Urinary bladder (tissue), 4 donors: Measurements from ENCODE around the gene NPAS3. TPM values are rescaled to one million over a fixed set of nuclear protein-coding genes. Genes with fewer than 3 reads are reported as not detected.

Experiments
- DNase-seq: peaks from one replicate; pipeline ENCODE4 v3.0.0-alpha.2; 2015; ENCODE audit errors: extremely low spot score
- H3K27ac ChIP-seq: one replicate; pipeline ENCODE4 v1.5.1; 2013; ENCODE audit warnings: low read depth, mild to moderate bottlenecking, moderate library complexity
- H3K36me3 ChIP-seq: one replicate; pipeline ENCODE4 v1.6.1; 2013; ENCODE audit warnings: mild to moderate bottlenecking, moderate library complexity; ENCODE audit not compliant: insufficient read depth
- H3K4me1 ChIP-seq: one replicate; pipeline ENCODE4 v1.6.1; 2013; ENCODE audit warnings: mild to moderate bottlenecking, moderate library complexity; ENCODE audit not compliant: insufficient read depth
- H3K4me3 ChIP-seq: one replicate; pipeline ENCODE4 v1.5.1; 2013; ENCODE audit warnings: low read depth, low read length
- WGBS: extraction: QIAGEN DNeasy Blood & Tissue Kit; methylation state at CpG from one replicate; pipeline ENCODE4 v1.1.7; 2013; 5-methylcytosine and 5-hydroxymethylcytosine counted together
- polyA plus RNA-seq: library from polyadenylated mRNA; stranded (reverse); fragments of 200-250 nt; gene quantifications from one replicate; pipeline ENCODE4 v1.2.3, GENCODE V29; 2013
- total RNA-seq: library from RNA; depleted of rRNA; stranded (reverse); fragments of >200 nt; gene quantifications from one replicate; pipeline ENCODE4 v1.2.3, GENCODE V29; 2014
- donor health status: healthy with polysubstance abuse.
- donor health status: healthy.

NPAS3 gene
- total and polyA plus RNA-seq, 2 donors = 1.0 to 7.1 TPM

GRCh38 chr14:33652566-33653307, 714.1 kb downstream of the NPAS3 start:
- Histone ChIP-seq H3K4me1 (no peaks in the 10 kb centered on the region), H3K36me3 (no peaks in the 10 kb centered on the region), H3K4me3 (no peak overlapping the region), H3K27ac (no peak overlapping the region)
- no peak for DNase-seq
- WGBS = 82% methylated on average over 11 of the region's 11 CpGs

GRCh38 chr14:33653308-33653695, 714.6 kb downstream of the NPAS3 start:
- Histone ChIP-seq H3K4me3 (no peak overlapping the region), H3K27ac (no peak overlapping the region), H3K36me3 (no peaks in the 10 kb centered on the region), H3K4me1 (no peaks in the 10 kb centered on the region)
- 78% methylated on average over 6 of the region's 6 CpGs for WGBS
- DNase-seq = no peak

DNA sequence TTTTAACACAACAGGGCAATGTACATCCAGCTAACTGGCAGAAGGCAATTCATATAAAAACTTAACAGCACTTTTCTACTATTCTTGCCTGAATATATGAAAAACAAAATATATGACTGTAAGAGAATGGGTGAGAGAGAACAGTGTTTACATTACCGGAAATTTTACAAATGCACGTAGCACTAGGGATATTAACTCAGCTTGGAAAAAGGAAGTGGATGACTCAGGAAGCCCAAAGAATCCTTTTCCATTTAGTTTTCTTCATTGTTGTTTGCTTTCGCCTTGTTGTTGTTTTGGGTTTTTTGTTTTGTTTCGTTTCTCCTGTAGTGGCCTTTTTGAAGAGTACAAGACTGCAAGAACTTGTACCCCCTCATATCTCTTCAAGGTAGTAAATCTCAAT, 716.7 kb downstream of the NPAS3 start:
- H3K4me3 ChIP-seq = no peak overlapping the region
- no peaks in the 10 kb centered on the region for H3K4me1 ChIP-seq
- no peak for DNase-seq
- 72% methylated on average over 4 of the region's 4 CpGs for WGBS
- no peak overlapping the region for H3K27ac ChIP-seq
- H3K36me3 ChIP-seq = no peaks in the 10 kb centered on the region

DNA sequence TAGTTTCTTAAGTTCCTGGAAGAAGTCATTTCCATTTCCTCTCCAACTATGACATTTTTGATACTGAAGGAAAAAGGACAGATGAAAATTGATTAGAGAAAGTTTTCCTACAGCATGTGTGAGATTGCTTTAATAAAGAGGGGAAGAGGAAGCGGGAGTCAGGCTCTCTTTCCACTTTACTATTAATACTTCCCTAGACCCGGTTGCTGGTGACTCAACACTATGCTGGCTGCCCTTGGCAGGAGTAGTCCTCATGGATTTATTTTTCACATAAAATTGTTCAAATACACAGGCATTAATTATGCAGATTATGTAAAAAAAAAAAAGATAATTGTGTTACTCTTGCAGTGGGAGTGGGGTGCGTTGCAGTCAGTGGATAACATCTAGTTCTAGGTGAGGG, 718.8 kb downstream of the NPAS3 start:
- DNase-seq = no peak
- WGBS = 67% methylated on average over 3 of the region's 3 CpGs
- H3K4me1 ChIP-seq = no peaks in the 10 kb centered on the region
- no peak overlapping the region for H3K4me3 ChIP-seq
- no peak overlapping the region for H3K27ac ChIP-seq
- no peaks in the 10 kb centered on the region for H3K36me3 ChIP-seq

DNA sequence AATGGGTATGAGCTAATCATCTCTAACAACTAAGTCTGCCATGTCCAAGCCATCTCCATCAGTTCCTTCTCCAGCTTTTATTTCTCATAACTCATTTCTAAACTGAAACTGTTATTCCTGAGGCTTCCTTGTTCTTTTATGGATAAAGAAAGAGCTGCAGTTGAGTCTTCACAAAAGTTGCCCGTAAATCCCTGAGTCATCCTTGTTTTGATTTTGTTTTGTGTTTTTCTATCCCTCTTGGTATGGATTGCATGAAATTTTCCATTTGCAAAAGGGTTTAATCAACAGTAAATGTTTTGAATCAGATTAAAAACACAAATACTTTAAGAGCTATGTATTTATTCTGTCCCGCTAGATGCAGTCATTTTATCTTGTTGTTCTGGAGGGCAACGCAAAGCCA, 721.6 kb downstream of the NPAS3 start:
- WGBS = 75% methylated on average over 3 of the region's 3 CpGs
- Histone ChIP-seq H3K36me3 (no peaks in the 10 kb centered on the region), H3K4me1 (no peaks in the 10 kb centered on the region), H3K27ac (no peak overlapping the region), H3K4me3 (no peak overlapping the region)
- no peak for DNase-seq

- H3K36me3 ChIP-seq = no peaks in the 10 kb centered on the region
- H3K27ac ChIP-seq = no peak overlapping the region
- no peaks in the 10 kb centered on the region for H3K4me1 ChIP-seq
- WGBS = 89% methylated on average over 3 of the region's 3 CpGs
- DNase-seq = no peak
- no peak overlapping the region for H3K4me3 ChIP-seq
Observed at GRCh38 chr14:33661101-33661500, 722.4 kb downstream of the NPAS3 start.

DNA sequence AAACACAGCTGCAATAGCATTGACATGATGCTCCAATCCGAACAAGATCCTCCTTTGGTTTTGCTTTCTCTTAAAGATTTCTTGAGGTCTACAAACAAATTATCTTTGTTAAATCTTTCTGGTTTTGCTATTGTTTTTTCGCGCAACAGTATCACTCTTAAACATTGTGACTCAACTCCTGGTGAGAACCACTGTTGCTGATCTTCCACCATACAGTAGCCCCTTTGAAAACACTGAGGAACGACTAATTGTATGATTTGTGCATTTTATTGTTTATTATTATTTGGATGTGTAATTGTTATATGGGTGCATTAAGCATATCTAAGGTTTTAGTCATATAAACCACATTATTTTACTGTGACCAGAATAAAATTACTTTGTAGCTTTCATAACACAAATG, 729.4 kb downstream of the NPAS3 start:
- WGBS = 88% methylated on average over 4 of the region's 4 CpGs
- H3K36me3 ChIP-seq = no peaks in the 10 kb centered on the region
- DNase-seq = no peak
- H3K4me3 ChIP-seq = no peak overlapping the region
- no peak overlapping the region for H3K27ac ChIP-seq
- no peaks in the 10 kb centered on the region for H3K4me1 ChIP-seq

GRCh38 chr14:33669111-33669510, 730.4 kb downstream of the NPAS3 start:
- no peaks in the 10 kb centered on the region for H3K36me3 ChIP-seq
- H3K4me1 ChIP-seq = no peaks in the 10 kb centered on the region
- no peak overlapping the region for H3K27ac ChIP-seq
- 50% methylated on average over 2 of the region's 2 CpGs for WGBS
- H3K4me3 ChIP-seq = no peak overlapping the region
- no peak for DNase-seq

- Histone ChIP-seq H3K36me3 (no peaks in the 10 kb centered on the region), H3K4me3 (no peak overlapping the region), H3K4me1 (no peaks in the 10 kb centered on the region), H3K27ac (no peak overlapping the region)
- no peak for DNase-seq
- 77% methylated on average over 5 of the region's 5 CpGs for WGBS
Observed at GRCh38 chr14:33670235-33670634, 731.6 kb downstream of the NPAS3 start.

DNA sequence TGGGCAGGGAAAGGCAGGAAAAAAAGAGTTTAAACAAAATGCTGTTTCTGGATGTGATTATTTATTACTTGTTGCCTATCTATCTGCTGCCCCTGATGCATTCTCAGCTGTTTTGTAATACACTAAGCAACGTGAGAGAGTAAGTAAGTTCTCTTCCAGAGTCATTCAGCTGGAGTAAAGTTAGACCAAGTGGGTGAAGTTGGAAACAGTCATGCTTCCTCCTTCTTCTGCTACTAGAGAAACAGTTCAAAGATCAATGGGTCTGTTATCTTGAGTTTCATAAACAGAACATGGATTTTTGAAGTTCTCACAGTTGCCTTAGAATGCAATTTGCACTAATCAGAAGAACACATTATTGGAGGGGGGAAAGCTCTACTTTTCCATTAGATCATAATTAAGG, 732.9 kb downstream of the NPAS3 start:
- no peak overlapping the region for H3K27ac ChIP-seq
- 75% methylated on average over 1 of the region's 1 CpG for WGBS
- DNase-seq = no peak

DNA sequence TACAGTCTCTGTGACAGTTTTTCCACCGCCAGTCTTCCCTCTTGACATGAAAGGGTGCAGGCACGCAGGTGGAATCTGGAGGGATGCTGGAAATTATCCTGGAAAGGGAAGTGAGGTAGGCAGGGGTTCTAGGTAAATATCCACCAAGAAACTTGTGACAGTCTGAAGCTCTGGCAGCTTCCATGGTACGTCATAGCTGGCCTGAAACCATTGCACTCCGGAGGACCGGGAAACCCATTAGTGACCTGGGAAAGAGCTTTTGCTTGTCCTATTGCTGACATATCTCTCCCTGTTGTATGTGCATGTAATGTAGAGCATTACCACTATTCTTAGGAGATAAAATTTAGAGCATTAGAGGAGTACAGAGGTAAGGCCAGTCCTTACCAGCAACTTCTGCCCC, 736.2 kb downstream of the NPAS3 start:
- no peak for DNase-seq
- no peak overlapping the region for H3K27ac ChIP-seq
- no peaks in the 10 kb centered on the region for H3K36me3 ChIP-seq
- no peaks in the 10 kb centered on the region for H3K4me1 ChIP-seq
- H3K4me3 ChIP-seq = no peak overlapping the region
- WGBS = 95% methylated on average over 5 of the region's 5 CpGs

More for the DNA sequence above, 732.9 kb downstream of the NPAS3 start:
- H3K4me3 ChIP-seq = no peak overlapping the region
- no peaks in the 10 kb centered on the region for H3K4me1 ChIP-seq
- H3K36me3 ChIP-seq = no peaks in the 10 kb centered on the region

DNA sequence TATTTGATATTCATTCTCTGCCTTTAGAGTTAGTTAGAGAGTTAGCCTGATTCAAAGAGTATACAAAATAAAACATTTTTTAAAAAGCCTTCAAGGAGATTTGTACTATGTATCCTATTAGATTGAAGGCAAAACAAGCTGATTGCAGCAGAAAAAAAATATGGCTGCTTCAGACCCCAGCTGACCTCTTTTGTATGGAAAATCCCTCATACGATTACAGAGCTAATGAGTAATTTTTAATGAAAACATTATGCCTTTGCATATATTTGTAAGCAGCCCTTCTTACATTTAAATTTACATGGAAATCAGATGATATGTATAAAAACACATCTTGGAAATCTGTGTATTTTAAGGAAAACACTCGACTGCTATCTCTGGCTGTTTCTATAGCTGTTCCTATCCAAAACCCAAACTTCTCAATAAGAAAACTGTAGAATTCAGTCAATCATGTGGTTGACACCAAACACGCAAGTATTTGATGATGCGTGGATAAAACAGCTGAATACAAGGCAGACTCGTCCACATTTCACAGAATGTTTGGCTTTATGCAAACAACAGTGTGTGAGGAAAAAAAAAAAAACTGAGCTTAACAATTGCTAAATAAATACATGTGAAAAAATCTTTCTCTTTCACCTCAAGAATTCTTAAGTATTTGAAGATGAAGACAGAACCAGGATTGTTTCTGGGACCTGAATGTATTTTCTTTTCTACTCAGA, 736.9 kb downstream of the NPAS3 start:
- Histone ChIP-seq H3K4me1 (no peaks in the 10 kb centered on the region), H3K27ac (no peak overlapping the region), H3K36me3 (no peaks in the 10 kb centered on the region), H3K4me3 (no peak overlapping the region)
- DNase-seq = no peak
- 86% methylated on average over 5 of the region's 5 CpGs for WGBS

- DNase-seq = no peak
- H3K4me3 ChIP-seq = no peak overlapping the region
- H3K27ac ChIP-seq = no peak overlapping the region
- H3K4me1 ChIP-seq = no peaks in the 10 kb centered on the region
- H3K36me3 ChIP-seq = no peaks in the 10 kb centered on the region
- 56% methylated on average over 7 of the region's 7 CpGs for WGBS
Observed at GRCh38 chr14:33676135-33676566, 737.5 kb downstream of the NPAS3 start.

DNA sequence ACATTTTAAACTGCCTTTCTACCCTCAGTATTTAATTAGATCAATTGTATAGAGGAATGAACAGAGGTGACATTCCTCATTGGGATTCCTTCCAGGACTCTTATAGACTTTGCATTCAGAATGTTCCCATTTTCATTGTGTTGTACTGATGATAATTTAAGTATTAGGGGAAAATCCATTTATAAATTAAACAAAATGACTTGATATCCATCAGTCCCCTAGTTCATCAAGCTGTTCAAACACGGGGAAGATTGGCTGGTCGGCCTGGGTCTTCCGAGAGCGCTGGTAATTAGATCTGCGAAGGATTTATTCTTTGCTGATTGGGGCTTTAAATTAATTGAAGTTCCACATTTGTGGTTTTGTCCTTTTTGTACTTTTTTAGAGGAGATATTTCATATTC, 738.2 kb downstream of the NPAS3 start:
- 97% methylated on average over 5 of the region's 5 CpGs for WGBS
- Histone ChIP-seq H3K27ac (no peak overlapping the region), H3K4me1 (no peaks in the 10 kb centered on the region), H3K4me3 (no peak overlapping the region), H3K36me3 (no peaks in the 10 kb centered on the region)
- no peak for DNase-seq
